COR-L47 (cell line): ENCODE data around the gene GALNT10.

Source experiments
- DNase-seq: peaks from one replicate; lab custom pipeline; 2025; lab: John Stamatoyannopoulos, UW

The GALNT10 gene

GRCh38 chr5:154380263-154380662, 189.7 kb downstream of the GALNT10 start:
- no peak for DNase-seq

GRCh38 chr5:154384480-154385235, 194.1 kb downstream of the GALNT10 start:
- DNase-seq, result no peak

GRCh38 chr5:154385236-154385512, 194.6 kb downstream of the GALNT10 start:
- DNase-seq, result no peak

GRCh38 chr5:154386952-154387629, 196.6 kb downstream of the GALNT10 start:
- DNase-seq, result no peak

- DNase-seq, result no peak
Measured at GRCh38 chr5:154388842-154389241, 198.3 kb downstream of the GALNT10 start.

GRCh38 chr5:154390096-154390495, 199.6 kb downstream of the GALNT10 start:
- DNase-seq, result no peak

- no peak for DNase-seq
Measured at GRCh38 chr5:154390746-154391359, 200.3 kb downstream of the GALNT10 start.

GRCh38 chr5:154391788-154392187, 201.3 kb downstream of the GALNT10 start:
- DNase-seq, result no peak

GRCh38 chr5:154393850-154394249, 203.3 kb downstream of the GALNT10 start:
- DNase-seq, result no peak

GRCh38 chr5:154394307-154394706, 203.8 kb downstream of the GALNT10 start:
- no peak for DNase-seq

- DNase-seq, result peak; percentile 71
Measured at GRCh38 chr5:154395407-154396106, 205.0 kb downstream of the GALNT10 start.

- no peak for DNase-seq
Measured at GRCh38 chr5:154396128-154396527, 205.6 kb downstream of the GALNT10 start.

- DNase-seq, result peak; percentile 81
Measured at GRCh38 chr5:154397652-154398406, 207.3 kb downstream of the GALNT10 start.

- no peak for DNase-seq
Measured at GRCh38 chr5:154400678-154401077, 210.1 kb downstream of the GALNT10 start.

- no peak for DNase-seq
Measured at GRCh38 chr5:154401355-154401754, 210.8 kb downstream of the GALNT10 start.

- DNase-seq, result no peak
Measured at GRCh38 chr5:154401931-154402330, 211.4 kb downstream of the GALNT10 start.

- no peak for DNase-seq
Measured at GRCh38 chr5:154402611-154403010, 212.1 kb downstream of the GALNT10 start.

- no peak for DNase-seq
Measured at GRCh38 chr5:154403234-154403633, 212.7 kb downstream of the GALNT10 start.

GRCh38 chr5:154403776-154404387, 213.3 kb downstream of the GALNT10 start:
- DNase-seq, result no peak

- DNase-seq, result peak; percentile 71
Measured at GRCh38 chr5:154405078-154405792, 214.7 kb downstream of the GALNT10 start.

GRCh38 chr5:154406231-154406630, 215.7 kb downstream of the GALNT10 start:
- no peak for DNase-seq
